K562 treated with DMSO at 1 percent for 24 hours (cell line): ENCODE results near the gene SOX15. TPM values are rescaled to one million over a fixed set of nuclear protein-coding genes. Genes with fewer than 3 reads are reported as not detected.

Experiments used
- total RNA-seq: library from RNA; unstranded; fragments of 300-600 nt; gene quantifications from 2 replicates; pipeline ENCODE4 v1.2.3, GENCODE V29; 2022; ENCODE audit warnings: low read depth; ENCODE audit not compliant: insufficient read depth

Gene SOX15
- total RNA-seq: 3.9 and 4.4 TPM in 2 replicates

GRCh38 chr17:7589891-7590691, at the start of gene SOX15:
Gene SOX15 (minus strand): TSS chr17:7590094. CDS start chr17:7589676, 418 bp downstream.

GRCh38 chr17:7629939-7630571, 40.2 kb upstream of the SOX15 start, which contains the start of gene SHBG:
Gene SHBG (plus strand): TSS chr17:7630135. CDS start chr17:7630173, 38 bp downstream.

GRCh38 chr17:7627250-7628121, 37.6 kb upstream of the SOX15 start, which contains the start of gene SAT2:
Gene SAT2 (minus strand): TSS chr17:7627821. CDS start chr17:7627635, 186 bp downstream.

GRCh38 chr17:7614425-7615264, 24.8 kb upstream of the SOX15 start, which contains the start of gene FXR2:
Gene FXR2 (minus strand): TSS chr17:7614897. CDS start chr17:7614532, 365 bp downstream.

GRCh38 chr17:7583253-7584109, 6.4 kb downstream of the SOX15 start, which contains the start of gene MPDU1:
Gene MPDU1 (plus strand): TSS chr17:7583852. CDS start chr17:7583863, 11 bp downstream.

GRCh38 chr17:7579001-7579833, 10.7 kb downstream of the SOX15 start, which contains the start of gene CD68:
Gene CD68 (plus strand): TSS chr17:7579638. CDS start chr17:7579678, 40 bp downstream.

GRCh38 chr17:7561589-7562207, 28.2 kb downstream of the SOX15 start, which contains the start of gene SENP3:
Gene SENP3 (plus strand): TSS chr17:7561919. CDS start chr17:7563077, 1,158 bp downstream.

GRCh38 chr17:7558544-7559319, 31.2 kb downstream of the SOX15 start, which contains the start of gene TNFSF13:
Gene TNFSF13 (plus strand): TSS chr17:7558750. CDS start chr17:7559040, 290 bp downstream.

GRCh38 chr17:7548585-7549400, 41.1 kb downstream of the SOX15 start, which contains the start of gene TNFSF12:
Gene TNFSF12 (plus strand): TSS chr17:7549058. CDS start chr17:7549154, 96 bp downstream.

Other genes with a start within 250 kb of the SOX15 start
- 7.3 and 8.6 TPM in 2 replicates for gene KCTD11, start 237.9 kb downstream of the SOX15 start, total RNA-seq
- gene TMEM95, start 234.9 kb downstream of the SOX15 start, total RNA-seq: not detected in 2 replicates
- 7.3 and 8.8 TPM in 2 replicates for gene TNK1, start 209.0 kb downstream of the SOX15 start, total RNA-seq
- gene PLSCR3, start 195.6 kb downstream of the SOX15 start, total RNA-seq: 11.9 and 13.9 TPM in 2 replicates
- gene TMEM256, start 186.0 kb downstream of the SOX15 start, total RNA-seq: 67.8 and 69.3 TPM in 2 replicates
- 14.2 and 14.9 TPM in 2 replicates for gene NLGN2, start 182.2 kb downstream of the SOX15 start, total RNA-seq
- gene SPEM1, start 169.8 kb downstream of the SOX15 start, total RNA-seq: not detected in 2 replicates
- not detected in 2 replicates for gene SPEM2, start 164.5 kb downstream of the SOX15 start, total RNA-seq
- not detected in 2 replicates for gene SPEM3, start 161.2 kb downstream of the SOX15 start, total RNA-seq
- 14.7 and 16.9 TPM in 2 replicates for gene TMEM102, start 154.7 kb downstream of the SOX15 start, total RNA-seq
- 6.3 and 7.5 TPM in 2 replicates for gene FGF11, start 150.6 kb downstream of the SOX15 start, total RNA-seq
- 12.6 and 14.0 TPM in 2 replicates for gene CHRNB1, start 145.0 kb downstream of the SOX15 start, total RNA-seq
- 5.5 and 5.6 TPM in 2 replicates for gene ZBTB4, start 110.5 kb downstream of the SOX15 start, total RNA-seq
- not detected in 2 replicates for gene SLC35G6, start 108.6 kb downstream of the SOX15 start, total RNA-seq
- gene POLR2A, start 105.7 kb downstream of the SOX15 start, total RNA-seq: 81.8 and 97.0 TPM in 2 replicates
- gene TNFSF12, start 41.0 kb downstream of the SOX15 start, total RNA-seq: 0.58 and 1.4 TPM in 2 replicates
- 1.5 and 2.0 TPM in 2 replicates for gene TNFSF13, start 31.3 kb downstream of the SOX15 start, total RNA-seq
- gene SENP3, start 28.2 kb downstream of the SOX15 start, total RNA-seq: 42.9 and 47.5 TPM in 2 replicates
- gene CD68, start 10.5 kb downstream of the SOX15 start, total RNA-seq: 31.3 and 38.5 TPM in 2 replicates
- gene MPDU1, start 6.2 kb downstream of the SOX15 start, total RNA-seq: 81.0 and 84.2 TPM in 2 replicates
- gene FXR2, start 24.8 kb upstream of the SOX15 start, total RNA-seq: 71.8 and 73.7 TPM in 2 replicates
- gene SAT2, start 37.7 kb upstream of the SOX15 start, total RNA-seq: 62.8 TPM in 2 replicates
- gene SHBG, start 40.0 kb upstream of the SOX15 start, total RNA-seq: 0.68 and 0.93 TPM in 2 replicates
- gene ATP1B2, start 60.8 kb upstream of the SOX15 start, total RNA-seq: 4.5 and 5.6 TPM in 2 replicates
- gene TP53, start 97.4 kb upstream of the SOX15 start, total RNA-seq: 4.8 and 6.3 TPM in 2 replicates
- 47.2 and 47.5 TPM in 2 replicates for gene WRAP53, start 98.4 kb upstream of the SOX15 start, total RNA-seq
- gene EFNB3, start 115.1 kb upstream of the SOX15 start, total RNA-seq: 0.10 TPM in 1 of 2 replicates, not detected in the other
- gene DNAH2, start 127.7 kb upstream of the SOX15 start, total RNA-seq: not detected in 2 replicates
- 19.1 and 19.4 TPM in 2 replicates for gene KDM6B, start 244.1 kb upstream of the SOX15 start, total RNA-seq